AG09309 (cell line): ENCODE results near the gene CLASRP.

Source experiments
- DNase-seq: peaks from one replicate; pipeline ENCODE4 v3.0.0-alpha.2; 2010; ENCODE audit warnings: low read depth
- H3K4me3 ChIP-seq: 2 replicates; pipeline ENCODE4 v1.5.1; 2011; ENCODE audit warnings: mild to moderate bottlenecking, low read depth, low read length, moderate library complexity; ENCODE audit not compliant: control insufficient read depth
- CTCF ChIP-seq: IDR thresholded peaks from 2 replicates; pipeline ENCODE4 v1.5.1; 2011; ENCODE audit warnings: mild to moderate bottlenecking, low read depth, low read length, inconsistent platforms; ENCODE audit not compliant: insufficient read depth, control insufficient read depth; ENCODE audit errors: missing control alignments

CLASRP gene

DNA sequence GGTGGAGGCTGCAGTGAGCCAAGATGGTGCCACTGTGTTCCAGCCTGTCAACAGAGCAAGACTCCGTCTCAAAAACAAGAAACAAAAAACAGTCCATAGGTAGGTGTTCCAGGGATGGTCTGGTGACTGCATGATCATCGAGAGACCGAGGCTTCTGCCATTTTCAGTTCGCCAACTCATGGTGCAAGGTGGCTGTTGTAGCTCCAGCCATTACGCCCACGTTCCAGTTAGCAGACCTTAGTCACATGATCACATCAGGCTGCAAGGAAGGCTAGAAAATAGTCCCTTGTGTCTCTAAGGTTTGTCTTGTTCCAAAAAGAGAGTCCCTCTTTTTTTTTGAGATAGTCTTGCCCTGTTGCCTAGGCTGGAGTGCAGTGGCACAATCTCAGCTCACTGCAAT is 3.1 kb upstream of the CLASRP start:
- no peak for DNase-seq
- H3K4me3 ChIP-seq = no peak overlapping the region
- no peak for TF ChIP-seq CTCF

DNA sequence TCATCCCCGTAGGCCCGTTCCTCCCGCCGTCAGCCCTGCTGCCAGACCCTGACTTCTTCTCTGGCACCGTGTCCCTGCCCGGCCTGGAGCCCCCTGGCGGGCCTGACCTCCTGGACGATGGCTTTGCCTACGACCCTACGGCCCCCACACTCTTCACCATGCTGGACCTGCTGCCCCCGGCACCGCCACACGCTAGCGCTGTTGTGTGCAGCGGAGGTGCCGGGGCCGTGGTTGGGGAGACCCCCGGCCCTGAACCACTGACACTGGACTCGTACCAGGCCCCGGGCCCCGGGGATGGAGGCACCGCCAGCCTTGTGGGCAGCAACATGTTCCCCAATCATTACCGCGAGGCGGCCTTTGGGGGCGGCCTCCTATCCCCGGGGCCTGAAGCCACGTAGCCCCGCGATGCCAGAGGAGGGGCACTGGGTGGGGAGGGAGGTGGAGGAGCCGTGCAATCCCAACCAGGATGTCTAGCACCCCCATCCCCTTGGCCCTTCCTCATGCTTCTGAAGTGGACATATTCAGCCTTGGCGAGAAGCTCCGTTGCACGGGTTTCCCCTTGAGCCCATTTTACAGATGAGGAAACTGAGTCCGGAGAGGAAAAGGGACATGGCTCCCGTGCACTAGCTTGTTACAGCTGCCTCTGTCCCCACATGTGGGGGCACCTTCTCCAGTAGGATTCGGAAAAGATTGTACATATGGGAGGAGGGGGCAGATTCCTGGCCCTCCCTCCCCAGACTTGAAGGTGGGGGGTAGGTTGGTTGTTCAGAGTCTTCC is 1.3 kb upstream of the CLASRP start:
- no peak for TF ChIP-seq CTCF
- H3K4me3 ChIP-seq = no peak overlapping the region
- DNase-seq = no peak

- no peak for TF ChIP-seq CTCF
- no peak for DNase-seq
- no peak overlapping the region for H3K4me3 ChIP-seq
Observed at GRCh38 chr19:45040059-45040771, 1.4 kb downstream of the CLASRP start.

DNA sequence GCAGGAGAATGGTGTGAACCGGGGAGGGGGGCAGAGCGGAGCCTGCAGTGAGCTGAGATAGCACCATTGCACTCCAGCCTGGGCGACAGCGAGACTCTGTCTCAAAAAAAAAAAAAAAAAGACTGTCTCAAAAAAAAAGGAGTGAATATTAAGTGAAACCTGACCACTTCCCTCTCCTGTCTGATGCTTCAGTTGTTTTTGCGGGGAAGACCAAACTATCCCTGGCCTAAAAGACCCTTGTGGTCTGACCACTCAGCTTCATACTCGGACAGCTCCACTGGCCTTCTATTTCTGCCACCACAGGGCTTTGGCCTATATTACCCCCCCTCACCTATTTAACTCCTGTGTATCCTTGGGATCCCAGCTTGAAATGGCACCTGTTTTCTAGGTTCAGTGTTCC is 2.3 kb downstream of the CLASRP start:
- H3K4me3 ChIP-seq = no peak overlapping the region
- no peak for DNase-seq
- TF ChIP-seq CTCF = no peak

- no peak for DNase-seq
- no peak overlapping the region for H3K4me3 ChIP-seq
- TF ChIP-seq CTCF = no peak
Observed at GRCh38 chr19:45045671-45046353, 7.0 kb downstream of the CLASRP start.

DNA sequence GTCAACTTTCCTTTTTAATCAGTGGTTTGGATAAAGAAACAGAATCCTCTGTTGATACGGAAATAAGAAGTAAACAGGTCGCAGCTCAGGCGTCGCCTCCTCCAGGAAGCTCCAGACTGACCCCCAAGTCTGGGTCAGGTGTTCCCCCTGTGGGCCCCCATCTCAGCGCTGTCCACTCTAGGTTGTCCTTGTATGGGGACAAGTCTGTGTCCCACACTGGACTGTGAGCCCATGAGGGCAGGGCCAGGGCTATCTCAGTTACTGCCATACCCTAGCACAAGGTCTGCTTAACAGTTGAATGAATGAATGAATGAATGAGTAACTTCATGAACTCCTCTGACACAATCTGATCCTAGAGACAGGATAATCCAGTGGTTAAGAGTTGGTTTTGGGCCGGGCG is 7.5 kb downstream of the CLASRP start:
- no peak for DNase-seq
- no peak overlapping the region for H3K4me3 ChIP-seq
- TF ChIP-seq CTCF = no peak
